ENCODE results near the gene GOSR1.

DNA sequence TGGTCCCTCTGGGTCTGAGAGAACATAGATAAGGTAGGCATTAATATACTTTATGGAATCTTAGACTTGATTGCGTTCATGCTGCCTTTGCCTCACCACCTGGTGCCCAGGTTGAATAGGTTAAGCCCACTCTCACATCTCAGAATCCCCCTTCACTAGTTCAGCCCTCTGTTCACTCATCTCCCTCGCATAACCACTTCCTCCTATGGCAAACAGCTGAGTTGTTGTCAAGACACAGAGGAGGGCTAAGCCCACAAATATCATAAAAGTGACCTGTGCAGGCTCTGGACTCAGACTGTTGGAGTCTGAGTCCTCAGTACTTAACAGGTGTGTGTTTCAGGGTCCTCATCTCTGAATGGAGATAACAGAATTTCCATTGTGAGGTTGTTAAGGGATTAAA, 55.7 kb downstream of the GOSR1 start:
- no peak for TF ChIP-seq CTCF (IDR thresholded peaks at IDR 0.05)
- TF ChIP-seq POLR2A (IDR thresholded peaks at IDR 0.05): no peak
